ENCODE results near the gene TRAFD1. TPM values are rescaled to one million over a fixed set of nuclear protein-coding genes. Genes with fewer than 3 reads are reported as not detected.

Gene TRAFD1
- total RNA-seq, 4 donors from 2014 or later, result 37.0 to 56.9 (median 44.4) TPM

GRCh38 chr12:112165624-112166023 is 40.3 kb downstream of the TRAFD1 start:
- Histone ChIP-seq H3K27me3 (no peaks in the 10 kb centered on the region), H3K4me1 (no peaks in the 10 kb centered on the region), H3K9me3 (no peaks in the 10 kb centered on the region), H3K4me3 (no peak overlapping the region), H3K36me3 (peaks cover 1 to 89% (median 4%) of the 10 kb centered on the region in 3 donors), H3K27ac (no peak overlapping the region)
- 93 to 98% methylated on average over 8 to 13 of the region's 13 CpGs for WGBS, 2 donors
- no peak for DNase-seq
- intact Hi-C loops (cut with DNase I), result no loop called here
- TF ChIP-seq CTCF (IDR thresholded peaks at IDR 0.05) (no peak), POLR2A (IDR thresholded peaks at IDR 0.05) (no peak)

- intact Hi-C loops (cut with DNase I), result no loop called here
- Histone ChIP-seq H3K27me3 (no peaks in the 10 kb centered on the region), H3K36me3 (peaks cover under 1 to 89% (median 4%) of the 10 kb centered on the region in 3 donors), H3K4me3 (no peak overlapping the region), H3K27ac (no peak overlapping the region), H3K4me1 (no peaks in the 10 kb centered on the region), H3K9me3 (no peaks in the 10 kb centered on the region)
- no peak for TF ChIP-seq POLR2A (IDR thresholded peaks at IDR 0.05)
- TF ChIP-seq CTCF (IDR thresholded peaks at IDR 0.05), result no peak
- 100% methylated on average over 4 to 8 of the region's 26 CpGs for WGBS, 2 donors
- DNase-seq, result no peak
Measured at GRCh38 chr12:112166051-112167015, 41.0 kb downstream of the TRAFD1 start.

GRCh38 chr12:112167031-112167461 is 41.7 kb downstream of the TRAFD1 start:
- intact Hi-C loops (cut with DNase I), result no loop called here
- no peak overlapping the region for H3K4me3 ChIP-seq
- H3K36me3 ChIP-seq, result peaks cover 0 to 89% (median 4%) of the 10 kb centered on the region in 3 donors
- TF ChIP-seq CTCF (IDR thresholded peaks at IDR 0.05), result no peak
- TF ChIP-seq POLR2A (IDR thresholded peaks at IDR 0.05), result no peak
- no peak overlapping the region for H3K27ac ChIP-seq
- no peak for DNase-seq
- H3K9me3 ChIP-seq, result no peaks in the 10 kb centered on the region
- no peaks in the 10 kb centered on the region for H3K27me3 ChIP-seq
- WGBS, 2 donors, result 93 to 100% methylated on average over 2 to 10 of the region's 12 CpGs
- H3K4me1 ChIP-seq, result no peaks in the 10 kb centered on the region

GRCh38 chr12:112167718-112168525 is 42.6 kb downstream of the TRAFD1 start:
- Histone ChIP-seq H3K27me3 (no peaks in the 10 kb centered on the region), H3K4me3 (no peak overlapping the region), H3K36me3 (peaks cover 4 to 89% (median 6%) of the 10 kb centered on the region in 3 donors), H3K9me3 (no peaks in the 10 kb centered on the region), H3K4me1 (no peaks in the 10 kb centered on the region), H3K27ac (no peak overlapping the region)
- intact Hi-C loops (cut with DNase I), result no loop called here
- no peak for DNase-seq
- TF ChIP-seq CTCF (IDR thresholded peaks at IDR 0.05) (no peak), POLR2A (IDR thresholded peaks at IDR 0.05) (no peak)
- 91% methylated on average over 12 of the region's 32 CpGs; no CpG with 5 or more reads in 1 of the 2 donors for WGBS, 2 donors

Data from esophagus squamous epithelium (tissue), 5 donors.